HG02798 (cell line): ENCODE results near the gene HMG20A.
A peak's percentile ranks its signal among the peaks of the same experiment; 100 is the strongest.

ENCODE experiments used
- ATAC-seq: cut with Tn5 transposase; IDR thresholded peaks from one replicate; pipeline ENCODE4 v1.9.1; 2021; ENCODE audit warnings: mild to moderate bottlenecking; ENCODE audit not compliant: unreplicated experiment, poor library complexity

Gene HMG20A

GRCh38 chr15:77420610-77421369, at the start of gene HMG20A:
Gene HMG20A, plus strand, starts transcription at chr15:77420888. Its CDS starts 37,520 bp downstream, at chr15:77458408.
- ATAC-seq: peak; percentile 43

GRCh38 chr15:77371850-77372563, 48.7 kb upstream of the HMG20A start:
- no peak for ATAC-seq

GRCh38 chr15:77373441-77373840, 47.2 kb upstream of the HMG20A start:
- no peak for ATAC-seq

- ATAC-seq: no peak
Observed at GRCh38 chr15:77375133-77375532, 45.6 kb upstream of the HMG20A start.

GRCh38 chr15:77376770-77377169, 43.9 kb upstream of the HMG20A start:
- no peak for ATAC-seq

- ATAC-seq: no peak
Observed at GRCh38 chr15:77380033-77380432, 40.7 kb upstream of the HMG20A start.

GRCh38 chr15:77384086-77384485, 36.6 kb upstream of the HMG20A start:
- ATAC-seq: no peak

GRCh38 chr15:77384589-77385359, 35.9 kb upstream of the HMG20A start:
- no peak for ATAC-seq

GRCh38 chr15:77386626-77387025, 34.1 kb upstream of the HMG20A start:
- ATAC-seq: no peak

- ATAC-seq: no peak
Observed at GRCh38 chr15:77387365-77388105, 33.2 kb upstream of the HMG20A start.

GRCh38 chr15:77391372-77391951, 29.2 kb upstream of the HMG20A start:
- no peak for ATAC-seq

GRCh38 chr15:77392762-77393470, 27.8 kb upstream of the HMG20A start:
- ATAC-seq: no peak

GRCh38 chr15:77393471-77393840, 27.2 kb upstream of the HMG20A start:
- ATAC-seq: no peak

- no peak for ATAC-seq
Observed at GRCh38 chr15:77395013-77395774, 25.5 kb upstream of the HMG20A start.

GRCh38 chr15:77396692-77397091, 24.0 kb upstream of the HMG20A start:
- no peak for ATAC-seq

- ATAC-seq: no peak
Observed at GRCh38 chr15:77398927-77399326, 21.8 kb upstream of the HMG20A start.

GRCh38 chr15:77400258-77400657, 20.4 kb upstream of the HMG20A start:
- ATAC-seq: no peak

GRCh38 chr15:77402740-77403379, 17.8 kb upstream of the HMG20A start:
- no peak for ATAC-seq
